NCI-H146 treated with DMSO at 0.1 percent for 48 hours (cell line): Measurements from ENCODE around the gene COL8A2.

Experiments used
- DNase-seq: peaks from one replicate; lab custom pipeline; 2025; ENCODE audit not compliant: unreplicated experiment; lab: John Stamatoyannopoulos, UW

The COL8A2 gene

GRCh38 chr1:36157973-36158826 is 33.2 kb upstream of the COL8A2 start:
- DNase-seq: no peak

- no peak for DNase-seq
Measured at GRCh38 chr1:36157115-36157903, 32.3 kb upstream of the COL8A2 start.

- peak; percentile 25 for DNase-seq
Measured at GRCh38 chr1:36156329-36157114, 31.5 kb upstream of the COL8A2 start.

- DNase-seq: peak; percentile 15
Measured at GRCh38 chr1:36155408-36156328, 30.6 kb upstream of the COL8A2 start, which contains the start of gene MAP7D1. TSS of gene MAP7D1 (plus strand) at chr1:36156160. CDS start at chr1:36156418, 258 bp downstream.

- DNase-seq: no peak
Measured at GRCh38 chr1:36154765-36155407, 29.9 kb upstream of the COL8A2 start.

GRCh38 chr1:36154335-36154734 is 29.3 kb upstream of the COL8A2 start:
- DNase-seq: no peak

GRCh38 chr1:36153476-36153875 is 28.5 kb upstream of the COL8A2 start:
- no peak for DNase-seq

- DNase-seq: no peak
Measured at GRCh38 chr1:36151845-36152203, 26.8 kb upstream of the COL8A2 start.

- DNase-seq: no peak
Measured at GRCh38 chr1:36151134-36151844, 26.3 kb upstream of the COL8A2 start.

GRCh38 chr1:36150296-36151133 is 25.5 kb upstream of the COL8A2 start:
- peak; percentile 65 for DNase-seq

- DNase-seq: no peak
Measured at GRCh38 chr1:36149973-36150295, 24.9 kb upstream of the COL8A2 start.

GRCh38 chr1:36149237-36149972 is 24.4 kb upstream of the COL8A2 start, which contains the start of gene TRAPPC3:
TSS of gene TRAPPC3 (minus strand) at chr1:36149486. CDS start at chr1:36149378, 108 bp downstream.
- peak; percentile 94 for DNase-seq

GRCh38 chr1:36148821-36149236 is 23.8 kb upstream of the COL8A2 start:
- no peak for DNase-seq

- DNase-seq: no peak
Measured at GRCh38 chr1:36144413-36144812, 19.4 kb upstream of the COL8A2 start.

- DNase-seq: no peak
Measured at GRCh38 chr1:36143424-36143823, 18.4 kb upstream of the COL8A2 start.

- DNase-seq: no peak
Measured at GRCh38 chr1:36142121-36142520, 17.1 kb upstream of the COL8A2 start.

- DNase-seq: no peak
Measured at GRCh38 chr1:36139521-36139920, 14.5 kb upstream of the COL8A2 start.

GRCh38 chr1:36137776-36138175 is 12.8 kb upstream of the COL8A2 start:
- DNase-seq: no peak
